Mucosa of gallbladder (tissue), 1 donor: ENCODE results near the gene EXOC2. TPM values are rescaled to one million over a fixed set of nuclear protein-coding genes. Genes with fewer than 3 reads are reported as not detected.

Experiments used
- DNase-seq: peaks from one replicate; pipeline ENCODE4 v3.0.0-alpha.2; 2020; ENCODE audit warnings: low spot score
- total RNA-seq: library from RNA; stranded (reverse); gene quantifications from one replicate; pipeline ENCODE4 v1.2.1, GENCODE V29; 2021
- donor health status: DM: no; HTN: no; CAD: no.

Gene EXOC2
- total RNA-seq, 1 donor from 2014 or later = 20.7 TPM

DNA sequence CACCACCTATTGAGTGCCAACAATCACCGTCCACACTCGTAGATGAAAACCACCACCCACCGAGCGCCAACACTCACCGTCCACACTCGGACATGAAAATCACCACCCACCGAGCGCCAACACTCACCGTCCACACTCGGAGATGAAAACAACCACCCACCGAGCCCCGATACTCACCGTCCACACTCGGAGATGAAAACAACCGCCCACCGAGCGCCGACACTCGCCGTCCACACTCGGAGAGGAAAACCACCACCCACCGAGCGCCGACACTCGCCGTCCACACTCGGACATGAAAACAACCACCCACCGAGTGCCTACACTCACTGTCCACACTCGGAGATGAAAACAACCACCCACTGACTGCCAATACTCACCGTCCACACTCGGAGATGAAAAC lies 172.1 kb downstream of the EXOC2 start:
- DNase-seq = no peak

DNA sequence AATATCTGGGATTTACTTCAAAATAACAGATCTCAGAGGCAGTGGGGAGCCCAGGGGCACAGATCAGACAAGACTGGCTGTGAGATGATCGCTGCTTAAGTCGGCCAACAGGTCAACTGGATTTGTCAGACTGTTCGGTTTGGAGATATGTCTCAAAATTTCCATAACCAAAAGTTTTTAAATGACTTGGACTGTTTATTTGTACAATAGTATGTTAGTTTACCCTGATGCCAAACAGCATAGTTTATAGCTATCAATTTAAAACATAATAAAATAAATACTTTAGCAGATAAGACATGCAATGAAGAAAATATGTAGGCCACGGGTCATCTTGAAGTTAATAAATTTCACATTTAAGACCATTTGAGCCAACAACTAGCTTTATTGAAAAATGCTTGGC lies 174.7 kb downstream of the EXOC2 start:
- DNase-seq = no peak

- no peak for DNase-seq
Observed at GRCh38 chr6:516213-516612, 176.7 kb downstream of the EXOC2 start.

DNA sequence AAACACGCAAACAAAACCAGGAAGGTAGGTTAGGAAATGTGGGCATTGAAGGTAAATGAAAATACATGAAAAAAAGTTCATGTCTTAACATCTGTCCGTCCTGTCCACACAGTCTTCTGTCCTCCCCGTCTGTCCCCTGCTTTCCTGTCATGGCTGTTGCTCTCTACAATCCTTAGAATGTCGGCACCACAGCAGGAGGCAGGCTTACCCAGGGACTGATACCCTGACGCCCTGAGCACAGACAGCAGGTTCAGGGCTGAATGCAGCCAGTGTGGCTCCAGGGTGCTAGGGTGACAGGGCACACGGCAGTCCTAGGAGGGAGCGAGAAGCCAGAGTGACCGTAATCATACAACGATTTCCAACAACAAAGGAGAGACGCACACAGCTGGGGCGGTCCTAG lies 177.7 kb downstream of the EXOC2 start:
- DNase-seq = no peak

DNA sequence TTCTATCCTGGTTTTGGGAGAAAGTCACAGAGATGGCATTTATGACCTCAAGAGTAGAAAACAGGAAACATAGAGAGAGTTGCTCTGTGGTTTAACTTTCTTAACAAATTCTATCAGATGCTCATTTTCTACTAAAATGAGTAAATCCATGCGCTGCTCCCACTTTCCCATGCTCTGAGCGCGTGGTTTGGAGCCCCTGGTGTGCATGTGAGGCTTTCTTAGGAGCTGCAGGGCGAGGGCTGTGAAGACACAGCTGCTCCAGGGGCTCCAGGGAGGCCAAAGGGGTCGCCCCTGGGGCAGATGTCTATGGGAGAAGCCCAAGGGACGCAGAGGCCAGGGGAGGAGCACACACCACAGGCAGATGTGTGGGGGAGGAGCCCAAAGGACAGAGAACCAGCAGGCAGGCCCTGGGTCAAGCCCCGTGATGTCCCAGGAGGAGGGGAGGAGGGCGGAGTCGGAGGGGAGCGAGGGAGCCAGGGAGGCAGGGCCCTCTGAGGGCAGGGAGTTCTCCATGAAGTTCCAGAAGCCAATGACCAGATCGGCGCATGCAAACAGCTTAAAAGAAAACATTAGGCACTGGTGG lies 178.5 kb downstream of the EXOC2 start:
- no peak for DNase-seq

DNA sequence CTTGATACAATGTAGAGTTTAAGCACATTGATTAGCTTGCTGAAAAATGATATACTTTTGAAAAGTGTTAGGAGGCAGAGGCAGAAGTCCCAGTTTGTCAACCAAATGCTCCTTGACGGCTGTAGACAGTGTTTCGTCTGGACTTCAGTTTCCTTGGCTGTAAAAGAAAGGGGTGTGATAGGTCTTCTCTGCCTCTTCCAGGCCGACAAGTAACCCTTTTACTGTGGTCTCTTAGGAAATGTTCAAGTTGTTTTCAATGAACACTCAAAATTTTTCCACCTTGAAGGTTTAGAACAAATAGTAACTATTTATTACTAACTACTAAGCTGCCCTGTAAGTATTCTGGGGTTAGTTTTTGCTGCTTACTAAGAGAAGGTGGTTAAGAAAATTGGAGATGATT lies 179.0 kb downstream of the EXOC2 start:
- DNase-seq = no peak

GRCh38 chr6:513058-513457 lies 179.9 kb downstream of the EXOC2 start:
- no peak for DNase-seq

GRCh38 chr6:511488-512137 lies 181.3 kb downstream of the EXOC2 start:
- DNase-seq = no peak

- DNase-seq = no peak
Observed at GRCh38 chr6:509676-510075, 183.3 kb downstream of the EXOC2 start.

DNA sequence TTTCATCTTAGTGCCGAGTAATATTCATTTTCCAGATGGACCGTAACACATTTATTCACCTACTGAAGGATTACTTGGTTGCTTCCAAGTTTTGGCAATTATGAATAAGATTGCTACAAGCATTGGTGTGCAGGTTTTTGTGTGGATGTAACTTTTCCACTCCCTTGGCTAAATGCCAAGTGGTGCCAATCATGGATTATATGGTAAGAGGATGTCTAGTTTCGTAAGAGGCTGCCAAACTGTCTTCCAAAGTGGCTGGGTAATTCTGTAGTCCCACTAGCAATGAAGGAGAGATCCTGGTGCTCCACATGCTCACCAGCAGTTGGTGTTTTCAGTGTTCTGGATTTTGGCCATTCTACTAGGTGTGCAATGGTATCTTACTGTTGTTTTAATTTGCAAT lies 184.3 kb downstream of the EXOC2 start:
- DNase-seq = no peak

DNA sequence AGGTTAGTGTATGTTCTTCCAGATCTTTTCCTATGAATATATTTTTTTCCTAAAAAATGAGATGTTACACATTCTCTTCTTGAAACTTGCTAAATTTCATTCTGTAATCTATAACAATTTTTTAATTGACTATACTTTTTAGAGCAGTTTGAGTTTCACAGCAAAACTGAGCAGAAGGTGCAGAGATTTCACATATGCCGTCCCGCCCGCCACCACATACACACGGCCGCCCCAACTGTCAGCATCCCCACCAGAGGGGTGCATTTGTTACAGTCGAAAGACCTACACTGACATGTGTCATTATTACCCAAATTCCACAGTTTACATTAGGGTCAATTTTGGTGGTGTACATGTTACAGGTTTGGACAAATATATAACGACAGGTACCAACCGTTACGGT lies 184.9 kb downstream of the EXOC2 start:
- DNase-seq = no peak

- no peak for DNase-seq
Observed at GRCh38 chr6:506920-507622, 185.9 kb downstream of the EXOC2 start.

GRCh38 chr6:506508-506907 lies 186.4 kb downstream of the EXOC2 start:
- DNase-seq = no peak

DNA sequence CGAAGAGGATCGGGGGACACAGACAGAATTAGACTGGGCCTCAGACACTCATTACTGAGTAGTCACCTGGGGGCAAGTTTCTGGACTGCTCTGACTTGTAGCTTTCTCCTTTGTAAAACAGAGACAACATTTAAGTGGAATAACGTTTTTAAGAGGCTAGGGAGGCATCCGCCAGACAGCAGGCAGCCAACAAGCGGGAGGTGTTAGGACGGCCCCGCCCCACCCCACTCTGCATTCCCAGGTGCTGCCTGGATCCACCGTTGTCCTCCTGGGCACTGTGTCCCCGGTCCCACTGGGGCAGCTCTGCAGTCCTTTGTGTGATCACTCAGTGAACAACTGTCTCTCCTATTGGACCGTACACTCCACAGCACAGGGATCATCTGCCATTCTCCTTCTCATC lies 187.6 kb downstream of the EXOC2 start:
- no peak for DNase-seq

DNA sequence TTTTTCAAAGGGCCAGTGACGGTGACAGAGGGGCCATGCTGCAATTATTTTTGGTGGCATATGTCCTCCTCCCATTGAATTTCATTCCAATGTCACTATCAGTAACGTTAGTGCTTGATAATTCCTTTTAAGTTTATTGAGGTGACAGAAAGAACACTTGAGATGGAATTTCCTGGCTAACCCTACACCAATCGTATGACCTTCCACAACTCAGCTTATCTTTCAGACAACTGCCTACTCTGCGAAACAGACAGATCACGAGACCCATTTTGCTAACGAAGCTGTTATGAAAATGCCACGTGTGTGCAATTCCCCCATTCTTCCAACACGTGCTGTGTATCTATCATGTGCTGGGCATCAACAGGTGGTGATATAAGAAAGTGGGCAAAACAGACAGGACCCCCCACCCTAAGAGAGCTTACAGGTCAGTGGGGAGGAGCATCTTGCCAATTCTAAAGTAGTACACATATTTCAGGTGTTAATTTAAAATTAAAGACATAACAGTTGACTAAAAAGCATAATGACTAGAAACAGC lies 188.4 kb downstream of the EXOC2 start:
- no peak for DNase-seq

- no peak for DNase-seq
Observed at GRCh38 chr6:503610-504362, 189.2 kb downstream of the EXOC2 start.

- DNase-seq = no peak
Observed at GRCh38 chr6:502761-503160, 190.2 kb downstream of the EXOC2 start.

GRCh38 chr6:501891-502601 lies 190.9 kb downstream of the EXOC2 start:
- no peak for DNase-seq

DNA sequence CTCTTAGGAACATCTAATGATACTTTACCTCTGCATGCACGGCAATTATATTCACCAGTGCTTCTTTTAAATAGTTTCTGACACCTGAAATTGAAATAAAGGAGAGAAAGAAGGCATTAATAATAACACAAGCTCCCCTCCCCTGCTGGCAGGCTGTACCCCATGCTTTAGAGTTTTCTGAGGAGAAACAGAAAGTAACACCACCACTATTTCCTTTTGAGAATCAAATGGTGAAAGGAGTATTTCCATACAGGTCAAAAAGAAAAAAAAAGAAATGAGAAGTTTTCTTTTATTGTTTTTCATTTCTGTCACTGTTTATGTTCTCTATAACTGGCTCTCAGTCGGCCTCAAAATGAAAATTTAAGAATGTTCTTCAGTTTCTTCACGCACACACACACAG lies 193.3 kb downstream of the EXOC2 start:
- DNase-seq = no peak

GRCh38 chr6:498795-499231 lies 194.1 kb downstream of the EXOC2 start:
- no peak for DNase-seq

- no peak for DNase-seq
Observed at GRCh38 chr6:497258-497657, 195.7 kb downstream of the EXOC2 start.

DNA sequence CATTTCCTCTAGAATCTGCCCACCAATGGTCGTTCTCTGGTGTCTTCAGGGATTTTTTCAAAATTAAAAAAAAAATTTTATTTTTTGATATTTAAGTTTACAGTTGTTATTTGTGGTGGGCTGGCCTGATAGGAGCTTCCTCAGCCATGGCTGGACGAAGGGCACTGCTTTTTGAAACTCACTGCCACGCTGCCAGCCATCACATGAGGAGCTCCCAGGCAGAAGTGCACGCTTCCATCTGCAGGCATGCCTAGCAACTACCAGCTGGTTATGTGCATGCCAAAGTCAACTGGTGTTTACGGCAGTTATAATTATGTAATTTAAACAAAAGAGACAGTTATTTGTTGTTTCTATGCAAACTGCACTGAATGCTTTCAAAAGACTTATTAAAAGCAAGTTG lies 196.3 kb downstream of the EXOC2 start:
- no peak for DNase-seq
